Fibroblast of skin of left quadriceps (primary cell): ENCODE results near the gene ABCC2.
"Not testable (repeated sequence)": the region's sequence is repeated elsewhere in the genome, so short reads cannot be mapped to it uniquely, and the experiment has no call there.

Source experiments
- DNase-seq, 2 experiments: peaks; one replicate each; pipeline ENCODE4 v3.0.0-alpha.2; 2013; ENCODE audit warnings: low read depth in 2 of 2

The ABCC2 gene

GRCh38 chr10:99895066-99895465 is 112.6 kb downstream of the ABCC2 start:
- not testable (repeated sequence) for DNase-seq

- no peak for DNase-seq
Observed at GRCh38 chr10:99895867-99896266, 113.4 kb downstream of the ABCC2 start.
